OCI-LY1 (cell line): Measurements from ENCODE around the gene ICOSLG.
"Not testable (repeated sequence)": the region's sequence is repeated elsewhere in the genome, so short reads cannot be mapped to it uniquely, and the experiment has no call there.

ENCODE experiments used
- EZH2 ChIP-seq: fragments of 200-600 bp; sonication (generic), shearing (Covaris generic); IDR thresholded peaks from 2 replicates; pipeline ENCODE4 v1.8.0; 2017; ENCODE audit warnings: borderline replicate concordance, mixed run types, mild to moderate bottlenecking, antibody characterized with exemption, low read length, moderate library complexity, mixed read lengths
- TF ChIP-seq, protein P1 (sequence below): fragments of 200-600 bp; sonication (generic), shearing (Covaris generic); IDR thresholded peaks from 2 replicates; pipeline ENCODE4 v1.5.1; 2017; ENCODE audit warnings: mild to moderate bottlenecking, antibody characterized with exemption, low read length, moderate library complexity, mixed read lengths

DNA sequence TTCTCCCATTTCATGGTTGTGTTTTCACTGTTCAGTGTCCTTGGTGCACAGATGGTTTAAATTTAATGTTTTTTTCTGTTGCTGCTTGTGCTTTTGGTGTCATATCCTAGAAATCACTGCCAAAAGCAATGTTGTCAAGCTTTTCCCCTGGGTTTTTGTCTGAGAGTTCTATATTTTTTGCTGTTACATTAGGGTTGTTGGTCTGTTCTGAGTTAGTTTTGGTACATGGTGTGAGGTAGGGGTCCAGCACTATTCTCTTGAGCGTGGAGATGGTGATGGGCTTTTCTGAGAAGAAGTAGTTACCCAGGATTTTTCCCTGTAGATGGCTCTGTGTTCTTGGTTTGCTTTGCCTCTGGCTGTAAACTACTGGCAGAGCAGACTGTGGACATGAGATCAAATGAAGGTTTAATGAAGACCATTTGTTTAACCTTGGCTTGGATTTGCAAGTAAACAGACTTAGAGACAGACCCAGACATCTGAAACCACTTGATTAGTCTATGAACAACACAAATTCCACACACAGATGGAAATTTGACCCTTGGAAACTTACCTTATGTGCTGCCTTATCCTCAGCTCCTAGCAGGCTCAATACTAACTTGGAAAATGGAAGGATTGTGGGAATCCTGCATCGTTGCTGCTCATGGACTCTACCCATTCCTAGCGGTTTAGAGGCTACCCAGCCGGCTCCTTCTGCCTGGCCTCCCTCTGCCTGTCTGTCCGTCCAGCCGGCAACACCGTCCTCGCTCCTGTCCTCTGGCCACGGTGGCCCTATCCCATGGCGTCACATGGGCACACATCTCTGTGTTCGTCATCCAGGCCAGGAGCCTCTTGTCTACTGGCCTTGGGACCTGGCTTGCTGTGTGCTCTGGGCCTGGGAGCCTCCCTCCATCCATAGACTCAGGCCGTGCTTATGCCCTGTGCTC is 50.1 kb downstream of the ICOSLG start:
- TF ChIP-seq, protein P1, sequence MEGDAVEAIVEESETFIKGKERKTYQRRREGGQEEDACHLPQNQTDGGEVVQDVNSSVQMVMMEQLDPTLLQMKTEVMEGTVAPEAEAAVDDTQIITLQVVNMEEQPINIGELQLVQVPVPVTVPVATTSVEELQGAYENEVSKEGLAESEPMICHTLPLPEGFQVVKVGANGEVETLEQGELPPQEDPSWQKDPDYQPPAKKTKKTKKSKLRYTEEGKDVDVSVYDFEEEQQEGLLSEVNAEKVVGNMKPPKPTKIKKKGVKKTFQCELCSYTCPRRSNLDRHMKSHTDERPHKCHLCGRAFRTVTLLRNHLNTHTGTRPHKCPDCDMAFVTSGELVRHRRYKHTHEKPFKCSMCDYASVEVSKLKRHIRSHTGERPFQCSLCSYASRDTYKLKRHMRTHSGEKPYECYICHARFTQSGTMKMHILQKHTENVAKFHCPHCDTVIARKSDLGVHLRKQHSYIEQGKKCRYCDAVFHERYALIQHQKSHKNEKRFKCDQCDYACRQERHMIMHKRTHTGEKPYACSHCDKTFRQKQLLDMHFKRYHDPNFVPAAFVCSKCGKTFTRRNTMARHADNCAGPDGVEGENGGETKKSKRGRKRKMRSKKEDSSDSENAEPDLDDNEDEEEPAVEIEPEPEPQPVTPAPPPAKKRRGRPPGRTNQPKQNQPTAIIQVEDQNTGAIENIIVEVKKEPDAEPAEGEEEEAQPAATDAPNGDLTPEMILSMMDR: not testable (repeated sequence)
- TF ChIP-seq EZH2: not testable (repeated sequence)
